ENCODE measurements around the gene RPH3AL.

The RPH3AL gene

DNA sequence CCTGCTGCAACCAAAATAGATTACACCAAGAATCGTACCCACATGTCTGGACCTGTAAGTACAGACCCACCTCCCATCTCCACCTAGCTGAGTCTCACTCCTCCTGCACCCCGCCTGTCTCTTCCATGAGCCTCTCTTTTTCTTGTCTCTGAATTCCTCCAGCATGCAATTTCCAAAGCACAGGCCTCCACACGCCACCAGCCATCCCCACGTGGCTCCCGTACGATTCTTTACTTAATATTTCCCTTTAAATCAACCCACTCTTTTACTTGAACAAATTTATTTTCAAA is 1.2 kb downstream of the RPH3AL start:
- DNase-seq, result no peak

DNA sequence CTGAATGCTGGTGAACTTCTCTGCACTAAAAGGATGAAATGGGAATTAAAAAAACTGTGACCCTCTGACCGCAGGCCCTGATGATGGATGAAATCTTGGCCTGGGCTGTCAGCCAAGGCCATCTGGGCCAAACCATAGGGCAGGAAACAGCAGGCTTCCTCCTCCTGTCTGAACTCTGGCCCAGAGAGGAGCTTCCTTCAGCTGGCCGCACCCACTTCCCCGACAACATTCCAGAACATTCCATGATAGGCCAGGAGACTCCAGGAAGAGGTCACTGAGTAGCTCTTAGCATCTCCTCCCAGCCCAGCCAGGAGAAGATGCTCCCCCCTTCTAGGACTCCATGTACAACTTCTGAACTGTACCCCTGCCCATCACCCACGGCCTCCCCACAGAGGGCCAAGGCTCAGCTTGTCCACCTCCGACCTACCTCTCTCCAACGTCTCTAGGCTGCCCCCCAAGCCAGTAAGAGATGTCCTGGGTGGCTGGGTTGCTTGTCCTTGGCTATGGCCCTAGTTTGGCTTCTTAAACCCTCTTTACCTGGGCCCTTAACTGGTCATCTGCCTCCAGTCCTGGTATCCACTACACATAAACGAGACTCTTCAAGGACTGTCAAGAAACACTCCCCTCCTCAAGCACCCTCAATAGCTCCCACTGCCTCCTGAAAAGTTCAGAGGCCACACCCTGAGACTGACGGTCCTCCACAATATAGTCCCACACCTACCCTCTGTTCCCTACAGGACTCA is 1.7 kb downstream of the RPH3AL start:
- DNase-seq, result peak; percentile 22

DNA sequence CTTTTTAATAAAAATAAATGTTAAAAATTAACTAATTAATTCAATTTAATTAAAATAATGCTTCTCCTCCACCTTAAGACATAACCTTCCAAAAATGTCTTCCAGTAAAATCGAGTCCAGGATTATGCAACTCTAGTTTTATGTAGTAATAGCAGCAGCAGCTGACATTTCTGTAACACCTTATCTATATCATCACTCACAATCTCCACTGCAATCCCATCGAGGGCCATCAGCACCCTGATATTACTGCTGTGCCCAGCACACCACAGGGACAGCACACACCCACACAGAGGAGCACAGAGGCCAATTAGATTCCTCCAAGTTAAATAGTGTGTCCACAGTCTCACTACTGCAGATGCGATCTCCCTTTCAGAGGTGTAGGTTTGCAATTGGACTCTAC is 2.9 kb downstream of the RPH3AL start:
- DNase-seq, result no peak

DNA sequence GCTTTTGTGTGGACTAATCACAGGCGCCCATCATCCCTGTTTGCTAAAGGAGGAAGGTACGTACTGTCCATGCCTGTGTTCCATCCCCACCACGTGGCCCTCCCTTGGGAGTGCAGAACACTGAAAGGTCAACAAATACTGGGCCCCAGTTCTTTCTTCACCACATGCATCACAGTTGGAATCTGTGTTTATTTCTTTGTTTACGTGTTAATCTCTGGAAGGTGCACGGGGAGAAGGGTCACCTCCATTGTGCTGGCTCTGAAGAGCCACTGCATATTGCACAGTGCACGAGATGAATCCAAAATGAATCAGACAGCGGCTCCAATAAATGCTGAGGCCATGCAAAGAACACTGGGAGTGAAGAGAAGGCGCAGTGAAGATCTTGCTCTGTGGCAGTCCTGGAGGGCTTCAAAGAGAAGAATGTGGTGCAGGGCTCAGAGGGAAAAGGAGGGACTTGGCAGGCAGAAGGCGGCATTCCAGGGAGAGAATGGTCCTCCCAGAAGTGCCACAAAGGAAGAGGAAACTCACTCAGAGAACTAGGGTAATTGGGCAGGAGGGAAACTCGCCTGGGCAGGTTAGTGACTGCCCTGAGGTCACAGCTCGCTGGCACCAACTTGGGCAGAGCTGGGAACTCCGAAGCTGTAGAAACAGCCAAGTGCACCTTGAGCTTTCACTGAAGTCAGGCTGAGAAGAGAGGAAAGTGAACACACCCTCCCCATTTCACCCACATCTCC is 3.7 kb downstream of the RPH3AL start:
- no peak for DNase-seq

DNA sequence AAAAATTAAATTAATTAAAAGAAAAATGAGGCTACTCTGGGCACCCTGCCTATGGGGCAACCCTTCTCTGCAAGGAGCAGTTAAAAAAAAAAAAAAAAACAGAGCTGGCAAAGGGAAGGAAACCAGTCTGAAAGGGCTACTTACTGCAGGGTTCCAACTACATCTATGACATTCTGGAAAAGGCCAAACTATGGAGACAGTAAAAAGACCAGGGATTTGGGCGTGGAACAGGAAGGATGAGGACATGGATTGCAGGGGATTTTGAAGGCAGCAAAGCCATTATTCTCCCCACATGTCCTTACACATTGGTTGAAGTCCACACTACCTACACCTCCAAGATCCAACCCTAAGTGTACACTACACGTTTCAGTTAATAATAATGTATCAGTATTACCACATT is 4.6 kb downstream of the RPH3AL start:
- DNase-seq, result no peak

DNA sequence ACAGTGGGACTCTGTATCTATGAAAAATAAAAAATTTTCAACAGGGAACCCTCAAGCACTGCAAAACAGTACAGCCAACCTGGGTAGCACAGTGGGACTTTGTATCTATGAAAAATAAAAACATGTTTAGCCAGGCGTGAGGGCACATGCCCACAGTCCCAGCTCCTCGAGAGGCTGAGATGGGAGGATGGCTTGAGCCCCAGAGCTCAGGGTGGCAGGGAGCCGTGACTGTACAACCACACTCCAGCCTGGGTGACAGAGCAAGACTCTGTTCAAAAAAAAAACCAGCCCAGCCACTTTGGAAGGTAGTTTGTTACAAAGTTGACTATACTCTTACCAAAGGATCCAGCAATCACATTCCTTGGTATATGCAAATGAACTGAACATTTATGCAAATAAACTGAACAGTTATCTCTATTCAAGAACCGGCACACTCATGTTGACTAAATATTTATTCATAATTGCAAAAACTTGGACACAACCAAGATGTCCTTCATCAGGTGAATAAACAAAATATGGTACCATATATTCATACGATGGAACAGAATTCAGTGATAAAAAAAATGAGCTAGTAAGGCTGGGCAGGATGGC is 5.2 kb downstream of the RPH3AL start:
- no peak for DNase-seq

DNA sequence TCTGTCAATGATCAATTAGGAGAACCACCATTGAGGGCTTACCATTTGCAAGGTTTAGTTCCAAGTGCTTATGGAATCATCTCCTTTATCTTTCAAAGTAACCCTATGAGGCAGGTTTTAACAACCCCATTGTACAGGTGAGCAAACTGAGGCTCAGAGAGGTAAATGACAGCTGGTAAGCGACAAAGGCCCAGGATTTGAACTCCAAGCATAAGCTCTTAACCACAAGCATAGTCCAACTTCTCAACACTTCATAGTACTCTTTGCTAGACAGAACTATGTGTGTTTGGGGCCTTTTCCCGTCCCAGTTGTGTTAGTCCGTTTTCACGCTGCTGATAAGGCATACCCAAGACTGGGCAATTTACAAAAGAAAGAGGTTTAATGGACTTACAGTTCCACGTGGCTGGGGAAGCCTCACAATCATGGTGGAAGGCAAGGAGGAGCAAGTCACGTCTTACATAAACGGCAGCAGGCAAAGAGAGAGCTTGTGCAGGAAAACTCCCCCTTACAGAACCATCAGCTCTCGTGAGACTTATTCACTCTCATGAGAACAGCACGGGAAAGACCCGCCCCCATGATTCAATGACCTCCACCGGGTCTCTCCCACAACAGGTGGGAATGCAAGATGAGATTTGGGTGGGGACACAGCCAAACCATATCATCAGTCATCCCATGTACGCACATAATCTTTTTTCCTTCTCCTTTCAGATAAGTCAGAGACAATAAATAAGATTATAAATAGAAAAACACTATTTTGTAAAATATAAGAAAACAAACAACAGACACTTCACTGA is 6.4 kb downstream of the RPH3AL start:
- no peak for DNase-seq

DNA sequence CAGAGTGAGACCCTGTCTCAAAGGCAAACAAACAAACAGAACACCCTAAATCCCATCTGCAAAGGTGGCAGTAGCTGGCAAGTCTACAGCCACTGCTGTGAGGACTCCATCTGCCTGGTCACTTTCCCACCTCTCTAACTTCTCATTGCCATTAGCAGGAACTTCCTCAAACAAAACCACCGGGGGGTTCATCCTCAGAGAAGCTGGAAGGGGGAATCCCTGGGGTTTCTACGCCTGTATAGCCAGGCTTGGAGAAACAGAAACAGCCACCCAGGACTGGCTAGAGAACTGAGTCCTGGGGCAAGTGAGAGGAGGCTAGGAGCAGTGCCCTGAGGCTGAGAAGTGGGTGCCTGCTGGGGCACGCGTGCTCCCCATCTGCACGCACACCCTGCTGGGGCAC is 7.3 kb downstream of the RPH3AL start:
- DNase-seq, result no peak

DNA sequence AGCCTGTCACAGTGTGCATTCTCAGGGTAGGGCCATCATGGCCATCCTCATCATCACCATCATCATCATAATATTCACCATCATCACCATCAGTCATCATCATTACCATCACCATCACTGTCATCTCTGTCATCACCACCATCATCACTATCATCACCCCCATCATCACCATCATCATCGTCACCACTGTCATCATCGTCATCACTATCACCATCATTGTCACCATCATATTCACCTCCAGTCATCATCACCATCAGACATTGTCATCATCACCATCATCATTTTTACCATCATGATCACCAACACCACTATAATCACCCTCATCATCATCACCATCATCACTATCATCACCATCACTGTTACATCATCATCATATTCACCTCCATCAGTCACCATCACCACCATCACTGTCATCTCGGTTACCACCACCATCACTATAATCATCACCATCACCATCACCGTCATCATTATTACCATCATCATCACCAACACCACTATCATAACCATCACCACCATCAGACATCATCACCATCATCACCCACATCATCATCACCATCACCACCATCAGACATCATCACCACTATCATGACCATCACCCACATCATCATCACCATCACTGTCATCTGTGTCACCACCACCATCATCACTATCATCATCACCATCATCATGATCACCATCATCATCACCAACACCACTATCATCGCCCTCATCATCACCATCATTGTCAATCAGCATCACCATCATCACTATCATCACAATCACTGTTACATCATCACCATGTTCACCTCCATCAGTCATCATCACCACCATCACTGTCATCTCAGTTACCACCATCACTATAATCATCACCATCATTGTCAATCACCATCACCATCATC is 8.5 kb downstream of the RPH3AL start:
- no peak for DNase-seq

DNA sequence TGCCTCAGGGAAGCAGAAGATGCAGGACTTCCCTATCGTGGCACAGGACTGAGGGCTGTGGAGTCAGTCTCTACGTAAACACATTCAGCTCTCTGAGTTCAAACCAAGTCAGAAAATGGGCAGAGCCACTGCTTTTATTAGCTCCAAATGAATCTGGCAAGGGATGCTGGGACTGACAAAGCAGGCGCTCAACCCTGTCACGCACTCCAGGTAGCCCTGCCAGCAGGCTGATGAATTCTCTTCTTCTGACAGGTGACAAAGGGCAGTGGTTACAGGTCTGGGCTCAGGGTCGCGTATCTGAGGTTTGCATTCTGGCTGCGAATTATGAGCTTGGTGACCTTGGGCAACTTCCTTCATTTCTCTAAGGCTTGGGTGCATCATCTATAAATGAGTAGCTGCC is 9.4 kb downstream of the RPH3AL start:
- DNase-seq, result no peak

DNA sequence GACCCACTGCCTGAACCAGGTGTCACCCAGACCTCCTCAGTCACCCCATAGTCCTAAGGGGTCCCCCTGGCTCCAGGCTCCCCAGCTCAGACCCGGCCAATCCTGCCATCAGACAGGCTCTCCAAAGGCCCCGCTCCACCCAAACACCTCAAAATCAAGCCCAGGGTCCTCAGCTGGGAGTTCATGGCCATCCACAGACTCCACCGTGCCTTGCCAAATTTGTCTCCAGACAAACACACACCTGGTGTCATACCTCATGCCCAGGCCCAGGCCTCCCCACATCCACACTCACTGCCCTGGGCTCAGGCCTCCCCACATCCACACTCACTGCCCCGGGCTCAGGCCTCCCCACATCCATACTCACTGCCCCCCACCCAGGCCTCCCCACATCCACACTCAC is 12.5 kb downstream of the RPH3AL start:
- no peak for DNase-seq

DNA sequence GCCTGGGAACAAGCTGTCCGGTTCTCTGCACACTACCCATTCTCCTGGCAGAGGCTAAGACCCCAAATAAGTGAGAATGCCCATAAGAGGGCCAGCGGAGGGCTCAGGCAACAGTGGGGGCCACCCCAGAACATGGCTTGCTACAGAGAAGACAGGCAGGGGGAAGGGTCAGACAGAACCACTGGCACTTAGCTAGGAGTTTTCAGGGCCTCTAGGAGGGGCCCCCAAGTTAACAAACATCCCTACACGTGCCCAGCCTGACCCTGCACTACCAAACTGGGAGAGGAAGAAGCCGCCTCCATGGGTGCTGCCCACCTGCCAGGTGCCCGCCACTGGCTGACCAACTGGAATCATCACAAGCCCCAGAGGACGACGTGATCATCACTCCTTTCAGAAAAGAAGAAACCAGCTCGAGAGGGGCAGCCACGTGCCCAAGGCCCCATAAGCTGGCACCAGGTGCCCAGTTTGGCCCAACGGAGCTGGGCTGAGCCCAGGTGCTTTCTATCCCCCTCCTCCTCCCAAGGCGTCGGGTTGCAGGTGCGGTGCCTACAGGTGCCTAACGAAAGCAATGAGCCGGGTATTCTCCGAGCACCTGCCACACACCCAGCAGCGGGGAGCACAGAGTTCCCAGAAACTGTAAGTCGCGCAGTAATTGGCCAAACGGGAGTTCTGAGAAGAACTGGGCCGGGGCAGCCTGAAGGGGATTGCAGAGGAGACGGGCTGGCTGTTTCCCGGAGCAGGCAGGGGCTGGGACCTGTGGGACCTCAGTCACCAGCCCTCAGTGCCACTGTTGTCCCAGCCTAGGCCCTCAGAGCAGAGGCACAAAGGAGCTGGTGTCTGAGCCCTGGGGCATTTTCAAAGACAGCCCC is 13.2 kb downstream of the RPH3AL start:
- no peak for DNase-seq

DNA sequence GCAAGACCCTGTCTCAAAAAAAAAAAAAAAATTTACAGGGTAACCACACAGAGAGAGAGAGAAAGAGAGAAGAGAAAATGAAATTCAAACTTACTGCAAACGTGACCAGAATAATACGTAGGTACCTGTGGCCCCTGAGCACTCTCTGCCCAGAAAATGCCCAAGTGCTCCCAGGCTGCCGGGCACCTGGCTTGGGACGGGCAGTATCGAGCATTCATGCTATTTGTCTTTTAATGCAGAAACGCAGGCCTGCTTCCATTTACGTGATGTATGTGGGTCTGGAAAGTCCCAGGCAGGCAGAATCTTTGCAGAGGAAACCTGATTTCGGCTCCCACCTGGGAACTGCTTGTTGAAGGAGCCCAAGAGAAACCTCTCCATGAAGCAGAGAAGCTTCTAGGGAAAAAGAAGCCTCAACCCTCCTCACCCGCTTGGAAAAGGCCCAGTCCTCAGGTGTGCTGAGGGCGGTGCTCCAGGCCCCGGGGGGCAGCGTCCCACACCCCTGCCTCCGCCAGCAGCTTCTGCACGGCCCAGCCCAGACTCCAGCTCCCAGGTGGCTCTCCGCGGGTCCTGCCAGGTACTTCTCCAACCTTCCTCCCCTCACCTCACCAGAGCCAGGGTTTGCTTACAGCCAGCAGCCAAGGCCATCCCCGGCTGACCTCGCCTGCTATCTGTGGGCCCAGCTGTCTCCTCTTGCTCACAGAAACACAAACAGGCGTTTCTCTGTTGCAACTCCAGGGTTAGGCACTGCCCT is 14.0 kb downstream of the RPH3AL start:
- no peak for DNase-seq

DNA sequence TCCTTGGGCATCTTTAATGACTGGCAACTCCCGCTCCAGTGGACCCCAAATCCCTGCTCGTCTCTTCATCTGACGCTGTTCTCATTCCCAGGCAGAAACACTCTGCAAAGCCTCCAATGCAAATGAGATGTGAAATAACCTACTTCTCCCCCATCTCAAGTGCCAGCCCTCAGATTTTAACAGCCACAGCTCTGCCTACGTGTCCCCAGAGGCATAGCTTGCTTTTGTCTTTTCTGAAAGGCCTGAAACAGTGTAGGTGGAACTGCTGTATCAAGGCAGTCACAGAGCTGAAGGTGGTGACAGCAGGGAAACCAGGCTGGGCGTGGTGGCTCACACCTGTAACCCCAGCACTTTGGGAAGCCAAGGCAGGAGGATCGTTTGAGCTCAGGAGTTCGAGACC is 14.7 kb downstream of the RPH3AL start:
- no peak for DNase-seq

DNA sequence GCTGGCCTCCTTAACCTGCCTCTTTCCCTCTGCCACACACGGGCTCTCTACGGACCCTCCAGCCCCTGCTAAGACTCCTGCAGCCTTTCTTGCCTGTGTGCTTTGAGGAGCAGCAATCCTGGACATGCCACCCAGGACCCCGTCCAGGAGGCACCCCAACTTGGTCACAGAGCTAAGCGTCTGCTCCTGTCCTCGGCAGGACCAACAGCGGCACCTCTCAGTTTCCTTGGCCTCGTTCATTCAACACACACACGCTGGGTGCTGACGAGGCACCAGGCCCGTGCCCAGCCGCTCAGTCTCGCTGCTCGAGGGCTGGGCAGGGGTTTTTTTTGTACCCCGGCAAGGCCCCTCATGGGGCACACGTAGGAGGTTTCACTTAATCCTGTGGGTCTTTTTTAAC is 15.2 kb downstream of the RPH3AL start:
- DNase-seq, result no peak

DNA sequence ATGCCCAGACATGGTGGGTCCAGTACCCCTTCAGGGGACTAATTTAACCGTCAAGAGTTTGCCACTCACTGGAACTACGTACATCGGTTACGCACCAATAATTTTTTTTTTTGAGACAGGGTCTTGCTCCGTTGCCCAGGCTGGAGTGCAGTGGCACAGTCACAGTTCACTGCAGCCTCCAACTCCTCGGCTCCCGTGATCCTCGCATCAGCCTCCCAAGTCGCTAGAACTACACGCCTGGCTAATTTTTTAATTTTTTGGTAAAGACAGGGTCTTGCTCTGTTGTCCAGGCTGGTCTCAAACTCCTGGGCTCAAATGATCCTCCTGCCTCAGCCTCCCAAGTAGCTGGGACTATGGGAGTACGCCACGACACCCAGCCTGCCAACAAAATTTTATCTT is 15.6 kb downstream of the RPH3AL start:
- DNase-seq, result no peak

DNA sequence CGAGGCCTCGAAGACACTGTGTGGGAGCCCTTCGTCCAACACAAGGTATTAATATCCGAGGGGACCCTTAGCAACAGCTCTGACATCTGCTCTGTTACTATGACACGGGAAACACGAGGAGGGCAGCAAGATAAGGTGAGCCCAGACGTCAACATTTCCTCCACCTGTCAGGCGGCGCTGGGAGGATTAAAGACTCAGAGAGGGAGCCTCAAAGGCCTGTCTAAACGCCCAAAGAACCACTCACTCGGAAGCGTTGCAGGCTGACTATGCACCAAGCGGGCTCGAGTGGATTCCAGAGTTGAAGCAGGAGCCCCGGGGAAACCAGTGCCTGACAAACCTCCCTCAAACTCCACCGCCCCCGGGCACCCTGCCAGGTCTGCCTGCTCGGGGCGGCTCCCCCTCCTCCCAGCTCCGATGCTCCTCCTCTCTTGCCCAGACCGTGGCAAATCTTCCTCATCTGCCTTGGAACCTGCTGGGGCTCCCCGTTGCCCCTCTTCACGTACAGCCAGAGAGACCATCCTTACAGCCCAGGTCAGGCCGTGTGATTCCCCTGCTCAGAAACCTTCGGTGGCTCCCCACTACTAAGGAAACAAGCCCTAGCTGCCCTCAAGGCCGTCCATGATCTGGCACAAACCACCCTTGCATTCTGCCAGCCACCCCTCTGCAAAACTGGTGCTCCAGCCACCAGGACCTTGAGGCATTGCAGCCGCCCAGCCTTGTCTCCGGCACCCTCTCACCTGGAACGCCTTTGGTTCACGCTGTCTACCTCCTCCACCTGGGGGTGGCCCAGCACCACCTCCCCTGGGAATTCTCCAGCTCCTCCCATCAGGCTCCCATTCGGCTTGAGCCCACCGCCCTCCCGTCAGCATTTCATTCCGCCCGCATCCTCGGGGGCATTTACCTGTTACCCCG is 16.2 kb downstream of the RPH3AL start:
- DNase-seq, result no peak

DNA sequence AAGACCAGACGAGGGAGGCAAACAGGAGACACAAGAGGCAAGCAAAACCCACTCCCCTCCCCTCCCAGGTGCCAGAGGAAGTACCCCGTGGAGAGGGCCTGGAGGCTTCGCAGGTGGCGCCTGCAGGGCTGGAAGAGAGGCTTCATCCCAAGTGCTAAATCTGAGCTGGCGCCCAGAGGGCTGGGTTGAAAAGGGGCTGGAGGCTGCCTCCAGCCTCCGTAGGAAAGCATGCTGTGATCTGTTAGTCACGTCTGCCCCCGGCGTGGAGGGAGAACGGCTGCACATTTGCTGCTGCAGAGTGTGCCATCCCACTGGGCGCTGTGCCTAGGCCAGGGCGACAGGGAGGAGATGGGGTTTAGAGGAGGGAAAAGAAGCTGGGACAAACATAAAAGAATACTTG is 16.9 kb downstream of the RPH3AL start:
- DNase-seq, result no peak

DNA sequence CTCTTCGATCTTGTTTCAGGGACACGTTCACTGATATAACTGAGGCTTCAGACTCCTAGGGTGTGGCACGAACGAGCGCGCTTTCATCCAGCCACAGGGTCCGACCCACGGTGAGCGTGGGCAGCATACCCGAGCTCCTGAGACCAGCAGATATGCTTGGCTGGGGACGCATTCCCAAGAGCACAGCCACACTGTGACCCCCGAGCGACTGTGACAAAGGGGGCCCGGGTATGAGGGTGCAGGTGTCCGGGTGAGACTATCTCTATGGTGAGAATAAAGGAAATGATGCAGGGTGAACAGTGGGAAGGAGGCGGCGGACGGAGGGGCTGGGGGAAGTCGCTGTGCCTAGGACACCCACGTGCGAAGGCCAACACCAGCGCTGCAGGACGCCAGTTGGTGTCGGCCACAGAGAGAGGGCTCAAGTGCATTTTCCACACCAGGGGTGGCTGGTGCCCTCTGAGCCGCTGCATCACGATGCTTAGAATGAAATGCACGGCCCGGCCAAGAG is 17.6 kb downstream of the RPH3AL start:
- no peak for DNase-seq
